B cell (primary cell): ENCODE results near the gene OGG1. TPM values are rescaled to one million over a fixed set of nuclear protein-coding genes. Genes with fewer than 3 reads are reported as not detected.

ENCODE experiments used
- ATAC-seq: fragments of 200-7000 bp; cut with Tn5 transposase; one replicate; pipeline ENCODE4 v1.10.0; 2021; ENCODE audit warnings: low read depth, mild to moderate bottlenecking, moderate number of reproducible peaks, moderate library complexity
- CTCF ChIA-PET: fragments of 350-600 bp; sonication (Branson Sonifier 250); formaldehyde crosslinking; loops from one replicate; lab custom pipeline; 2021; ENCODE audit warnings: antibody characterized with exemption, inconsistent platforms; lab: Charles Lee
- POLR2A ChIA-PET: fragments of 350-600 bp; sonication (Branson Sonifier 250); formaldehyde crosslinking; loops from one replicate; lab custom pipeline; 2021; ENCODE audit warnings: antibody characterized with exemption; lab: Charles Lee
- DNase-seq: peaks from one replicate; pipeline ENCODE4 v3.0.0; 2013
- H2AFZ ChIP-seq: 2 replicates; pipeline ENCODE4 v1.6.1; 2012; ENCODE audit warnings: mild to moderate bottlenecking, low read depth, low read length; ENCODE audit not compliant: insufficient read depth, poor library complexity, severe bottlenecking
- H3K27ac ChIP-seq, 2 donors: 1 replicate in 1 of 2; 2 replicates in 1 of 2; pipeline ENCODE4 v1.5.1; 2012 to 2013; ENCODE audit warnings: low read length in 2 of 2, mild to moderate bottlenecking in 2 of 2, moderate library complexity in 1 of 2
- H3K27me3 ChIP-seq, 4 experiments: fragments of 200-600 bp in 1 of 4; sonication (generic) in 1 of 4; replicated peaks in 1 of 4; 1 replicate in 2 of 4; 2 replicates in 2 of 4; pipeline versions ENCODE4 v1.6.1 to v1.7.0; 2013 to 2016; ENCODE audit warnings: low read length in 3 of 4, mild to moderate bottlenecking in 2 of 4, mixed read lengths in 1 of 4, moderate library complexity in 1 of 4; ENCODE audit not compliant: insufficient read depth in 4 of 4, control insufficient read depth in 3 of 4; ENCODE audit errors: control extremely low read depth in 1 of 4
- H3K36me3 ChIP-seq, 2 experiments: replicated peaks in 1 of 2; 1 replicate in 1 of 2; 2 replicates in 1 of 2; pipeline versions ENCODE4 v1.6.1 to v1.7.1; 2013; ENCODE audit warnings: low read length in 1 of 2; ENCODE audit not compliant: insufficient read depth in 2 of 2, control insufficient read depth in 1 of 2; ENCODE audit errors: control extremely low read depth in 1 of 2, extremely low read depth in 1 of 2
- H3K4me1 ChIP-seq, 2 donors: fragments of 200-600 bp in 1 of 2; sonication (generic) in 1 of 2; 1 replicate in 1 of 2; 2 replicates in 1 of 2; pipeline versions ENCODE4 v1.5.1 to v1.6.1; 2013 to 2017; ENCODE audit warnings: low read length in 2 of 2; ENCODE audit not compliant: control insufficient read depth in 2 of 2, insufficient read depth in 2 of 2
- H3K4me2 ChIP-seq: replicated peaks from 2 replicates; pipeline ENCODE3; 2012; ENCODE audit warnings: mild to moderate bottlenecking, low read depth, low read length; ENCODE audit not compliant: poor library complexity, severe bottlenecking
- H3K4me3 ChIP-seq, 5 experiments: fragments of 200-600 bp in 1 of 5; sonication (generic) in 1 of 5; 1 replicate in 3 of 5; 2 replicates in 2 of 5; pipeline versions ENCODE4 v1.5.1 to v1.7.0; 2011 to 2016; ENCODE audit warnings: low read length in 4 of 5, mild to moderate bottlenecking in 4 of 5, low read depth in 2 of 5, control low read depth in 1 of 5, moderate library complexity in 1 of 5; ENCODE audit not compliant: insufficient read depth in 1 of 5; ENCODE audit errors: control extremely low read depth in 1 of 5, extremely low read depth in 1 of 5
- H3K79me2 ChIP-seq: fragments of 200-600 bp; sonication (generic); one replicate; pipeline ENCODE4 v1.6.0; 2016; ENCODE audit warnings: low read length; ENCODE audit not compliant: control insufficient read depth, insufficient read depth
- H3K9ac ChIP-seq: fragments of 200-600 bp; sonication (generic); 2 replicates; pipeline ENCODE4 v1.6.1; 2017; ENCODE audit warnings: mild to moderate bottlenecking, low read length, moderate library complexity
- H3K9me3 ChIP-seq, 3 donors: one replicate each; pipeline versions ENCODE4 v1.6.1 to v1.7.1; 2013; ENCODE audit warnings: low read length in 2 of 3; ENCODE audit not compliant: control insufficient read depth in 2 of 3, insufficient read depth in 1 of 3; ENCODE audit errors: control extremely low read depth in 1 of 3
- H4K20me1 ChIP-seq: 2 replicates; pipeline ENCODE4 v1.6.0; 2012; ENCODE audit warnings: mild to moderate bottlenecking, low read length; ENCODE audit not compliant: insufficient read depth, control insufficient read depth, poor library complexity, severe bottlenecking
- H3K27ac Mint-ChIP-seq: one replicate; pipeline ENCODE4 v1.8.0; 2021; ENCODE audit warnings: mixed read lengths
- H3K27me3 Mint-ChIP-seq: one replicate; pipeline ENCODE4 v1.8.0; 2021; ENCODE audit warnings: mixed read lengths
- H3K4me1 Mint-ChIP-seq: one replicate; pipeline ENCODE4 v1.8.0; 2021; ENCODE audit warnings: mixed read lengths
- H3K4me3 Mint-ChIP-seq: one replicate; pipeline ENCODE4 v1.8.0; 2021; ENCODE audit warnings: mixed read lengths
- H3K9me3 Mint-ChIP-seq: one replicate; pipeline ENCODE4 v1.8.0; 2022; ENCODE audit warnings: mixed read lengths; ENCODE audit not compliant: insufficient read depth
- EZH2 ChIP-seq: IDR thresholded peaks from 2 replicates; pipeline ENCODE4 v1.6.1; 2012; ENCODE audit warnings: borderline replicate concordance, low read depth, mild to moderate bottlenecking, moderate library complexity, low read length; ENCODE audit not compliant: insufficient read depth, poor library complexity, severe bottlenecking
- WGBS: methylation state at CpG from one replicate; pipeline ENCODE4 v1.1.5; 2013; ENCODE audit warnings: missing lambda C conversion rate; ENCODE audit not compliant: insufficient coverage; 5-methylcytosine and 5-hydroxymethylcytosine counted together
- intact Hi-C: fragments of 100-400 bp; cut with micrococcal nuclease; formaldehyde crosslinking; loops from one replicate; pipeline ENCODE4 v1.10.0; 2022
- polyA plus RNA-seq: library from polyadenylated mRNA; depleted of rRNA; stranded (reverse); fragments of >200 nt; gene quantifications from 2 replicates; pipeline ENCODE4 v1.2.3, GENCODE V29; 2012
- total RNA-seq, 2 donors: library from RNA; stranded (reverse); fragments of 120-200 nt in 1 of 2; gene quantifications; 1 replicate in 1 of 2; 2 replicates in 1 of 2; pipeline versions ENCODE4 v1.2.3 to v1.2.4, GENCODE V29; 2013 to 2022
- TF ChIP-seq, protein P1 (sequence below): fragments of 200-600 bp; IDR thresholded peaks from one replicate; pipeline ENCODE4 v1.8.0; 2022; ENCODE audit warnings: antibody characterized with exemption, mild to moderate bottlenecking

The OGG1 gene
- total and polyA plus RNA-seq, 2 donors (not counting 1 experiment from before 2014, with no cell fraction given) = 45.6 to 81.6 TPM

DNA sequence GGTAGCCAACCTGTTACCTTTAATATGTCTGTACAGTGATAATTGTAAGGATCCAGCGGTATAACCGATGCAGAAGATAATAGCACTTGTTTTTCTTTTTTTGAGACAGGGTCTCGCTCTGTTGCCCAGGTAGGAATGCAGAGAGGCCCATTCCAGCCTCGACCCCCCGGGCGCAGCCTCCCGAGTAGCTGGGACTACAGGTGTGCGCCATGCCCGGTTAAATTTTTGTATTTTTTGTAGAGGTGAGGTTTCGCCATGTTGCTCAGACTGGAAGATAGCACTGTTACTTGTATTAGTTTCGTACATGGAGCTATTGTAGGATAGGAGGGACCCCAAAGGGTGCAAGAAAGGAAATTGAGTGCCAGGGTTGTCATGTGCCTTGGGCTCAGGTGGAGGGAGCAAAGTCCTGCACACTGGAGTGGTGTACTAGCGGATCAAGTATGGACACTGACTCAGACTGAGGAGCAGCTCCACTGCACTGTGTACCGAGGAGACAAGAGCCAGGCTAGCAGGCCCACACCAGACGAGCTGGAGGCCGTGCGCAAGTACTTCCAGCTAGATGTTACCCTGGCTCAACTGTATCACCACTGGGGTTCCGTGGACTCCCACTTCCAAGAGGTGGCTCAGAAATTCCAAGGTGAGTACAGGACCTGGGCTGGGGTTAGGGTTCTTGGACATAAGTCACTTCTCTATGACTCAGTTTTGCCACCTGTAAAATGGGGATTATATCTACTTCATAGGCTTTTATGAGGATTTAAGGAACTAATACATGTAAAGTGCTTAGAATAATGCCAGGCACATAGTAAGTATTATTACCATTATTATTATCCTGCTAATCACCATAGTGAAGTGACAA is 1.0 kb downstream of the OGG1 start:
- Histone ChIP-seq H3K27ac (peak overlapping the region; percentile 58 to 64), H3K9ac (peak overlapping the region; percentile 77), H3K4me3 (peak overlapping the region; percentile 53 to 87 (median 80)), H3K4me1 (peaks cover 31 to 36% of the 10 kb centered on the region in 2 donors), H3K27me3 (no peaks in the 10 kb centered on the region), H3K79me2 (peaks cover 21% of the 10 kb centered on the region), H3K36me3 (peaks cover 6 to 41% of the 10 kb centered on the region in 2 experiments), H4K20me1 (peaks cover 7% of the 10 kb centered on the region), H3K4me2 (peak overlapping the region; percentile 91), H3K9me3 (no peaks in the 10 kb centered on the region), H2AFZ (peak overlapping the region; percentile 89)
- peak overlapping the region; percentile 94 for H3K27ac Mint-ChIP-seq
- H3K4me1 Mint-ChIP-seq = peaks cover 50% of the 10 kb centered on the region
- ChIA-PET POLR2A (interaction anchor here (0.8 to 3.3 kb wide), 9 partner anchors 15 to 182 kb away, joined by 3 to 39 read pairs (median 7); partner anchors contain the start of genes ARPC4, BRPF1, CAMK1 and CRELD1), CTCF (interaction anchor here (1.5 to 3.2 kb wide), 5 partner anchors 19 to 58 kb away, joined by 4 to 25 read pairs (median 7); partner anchors contain the start of gene BRPF1)
- intact Hi-C loops = loop anchor here (1.0 to 10.0 kb wide), 3 partner anchors 30 to 234 kb away; partner anchors contain the start of genes EMC3 and TADA3
- no peaks in the 10 kb centered on the region for H3K27me3 Mint-ChIP-seq
- ATAC-seq (no peak), DNase-seq (peak; percentile 33)
- TF ChIP-seq EZH2 = no peak
- TF ChIP-seq, protein P1, sequence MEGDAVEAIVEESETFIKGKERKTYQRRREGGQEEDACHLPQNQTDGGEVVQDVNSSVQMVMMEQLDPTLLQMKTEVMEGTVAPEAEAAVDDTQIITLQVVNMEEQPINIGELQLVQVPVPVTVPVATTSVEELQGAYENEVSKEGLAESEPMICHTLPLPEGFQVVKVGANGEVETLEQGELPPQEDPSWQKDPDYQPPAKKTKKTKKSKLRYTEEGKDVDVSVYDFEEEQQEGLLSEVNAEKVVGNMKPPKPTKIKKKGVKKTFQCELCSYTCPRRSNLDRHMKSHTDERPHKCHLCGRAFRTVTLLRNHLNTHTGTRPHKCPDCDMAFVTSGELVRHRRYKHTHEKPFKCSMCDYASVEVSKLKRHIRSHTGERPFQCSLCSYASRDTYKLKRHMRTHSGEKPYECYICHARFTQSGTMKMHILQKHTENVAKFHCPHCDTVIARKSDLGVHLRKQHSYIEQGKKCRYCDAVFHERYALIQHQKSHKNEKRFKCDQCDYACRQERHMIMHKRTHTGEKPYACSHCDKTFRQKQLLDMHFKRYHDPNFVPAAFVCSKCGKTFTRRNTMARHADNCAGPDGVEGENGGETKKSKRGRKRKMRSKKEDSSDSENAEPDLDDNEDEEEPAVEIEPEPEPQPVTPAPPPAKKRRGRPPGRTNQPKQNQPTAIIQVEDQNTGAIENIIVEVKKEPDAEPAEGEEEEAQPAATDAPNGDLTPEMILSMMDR = no peak
- H3K9me3 Mint-ChIP-seq = no peaks in the 10 kb centered on the region
- 45% methylated on average over 17 of the region's 17 CpGs for WGBS
- H3K4me3 Mint-ChIP-seq = peak overlapping the region; percentile 92
